ENCODE results near the gene SNAPC2. TPM values are rescaled to one million over a fixed set of nuclear protein-coding genes. Genes with fewer than 3 reads are reported as not detected.

The SNAPC2 gene
- total RNA-seq, 1 experiment from 2014 or later, result 23.2 TPM

- peaks cover 14% of the 10 kb centered on the region for H3K27me3 Mint-ChIP-seq (ENCODE audit: low read depth)
- no peak overlapping the region for H3K4me3 Mint-ChIP-seq
- peaks cover 11% of the 10 kb centered on the region for H3K36me3 Mint-ChIP-seq
- H3K27ac Mint-ChIP-seq, result no peak overlapping the region
- H3K9me3 Mint-ChIP-seq, result no peaks in the 10 kb centered on the region
- POLR2A ChIA-PET, result no interaction called here
- H3K4me1 Mint-ChIP-seq, result peaks cover 4% of the 10 kb centered on the region
- DNase-seq (ENCODE audit: low spot score) (no peak), ATAC-seq (no peak)
- TF ChIP-seq USF2 (CRISPR knock-in tag; IDR thresholded peaks at IDR 0.05) (no peak), GABPB1 (CRISPR knock-in tag; IDR thresholded peaks at IDR 0.05) (no peak), PRRX2 (CRISPR knock-in tag; IDR thresholded peaks at IDR 0.05) (no peak), CDX4 (CRISPR knock-in tag; IDR thresholded peaks at IDR 0.05; ENCODE audit: borderline replicate concordance) (no peak), FOXP1 (CRISPR knock-in tag; IDR thresholded peaks at IDR 0.05; ENCODE audit: borderline replicate concordance) (no peak)
- TF ChIP-seq, protein P1, sequence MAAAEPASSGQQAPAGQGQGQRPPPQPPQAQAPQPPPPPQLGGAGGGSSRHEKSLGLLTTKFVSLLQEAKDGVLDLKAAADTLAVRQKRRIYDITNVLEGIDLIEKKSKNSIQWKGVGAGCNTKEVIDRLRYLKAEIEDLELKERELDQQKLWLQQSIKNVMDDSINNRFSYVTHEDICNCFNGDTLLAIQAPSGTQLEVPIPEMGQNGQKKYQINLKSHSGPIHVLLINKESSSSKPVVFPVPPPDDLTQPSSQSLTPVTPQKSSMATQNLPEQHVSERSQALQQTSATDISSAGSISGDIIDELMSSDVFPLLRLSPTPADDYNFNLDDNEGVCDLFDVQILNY (CRISPR knock-in tag; IDR thresholded peaks at IDR 0.05), result no peak
- TF ChIP-seq, protein P2, sequence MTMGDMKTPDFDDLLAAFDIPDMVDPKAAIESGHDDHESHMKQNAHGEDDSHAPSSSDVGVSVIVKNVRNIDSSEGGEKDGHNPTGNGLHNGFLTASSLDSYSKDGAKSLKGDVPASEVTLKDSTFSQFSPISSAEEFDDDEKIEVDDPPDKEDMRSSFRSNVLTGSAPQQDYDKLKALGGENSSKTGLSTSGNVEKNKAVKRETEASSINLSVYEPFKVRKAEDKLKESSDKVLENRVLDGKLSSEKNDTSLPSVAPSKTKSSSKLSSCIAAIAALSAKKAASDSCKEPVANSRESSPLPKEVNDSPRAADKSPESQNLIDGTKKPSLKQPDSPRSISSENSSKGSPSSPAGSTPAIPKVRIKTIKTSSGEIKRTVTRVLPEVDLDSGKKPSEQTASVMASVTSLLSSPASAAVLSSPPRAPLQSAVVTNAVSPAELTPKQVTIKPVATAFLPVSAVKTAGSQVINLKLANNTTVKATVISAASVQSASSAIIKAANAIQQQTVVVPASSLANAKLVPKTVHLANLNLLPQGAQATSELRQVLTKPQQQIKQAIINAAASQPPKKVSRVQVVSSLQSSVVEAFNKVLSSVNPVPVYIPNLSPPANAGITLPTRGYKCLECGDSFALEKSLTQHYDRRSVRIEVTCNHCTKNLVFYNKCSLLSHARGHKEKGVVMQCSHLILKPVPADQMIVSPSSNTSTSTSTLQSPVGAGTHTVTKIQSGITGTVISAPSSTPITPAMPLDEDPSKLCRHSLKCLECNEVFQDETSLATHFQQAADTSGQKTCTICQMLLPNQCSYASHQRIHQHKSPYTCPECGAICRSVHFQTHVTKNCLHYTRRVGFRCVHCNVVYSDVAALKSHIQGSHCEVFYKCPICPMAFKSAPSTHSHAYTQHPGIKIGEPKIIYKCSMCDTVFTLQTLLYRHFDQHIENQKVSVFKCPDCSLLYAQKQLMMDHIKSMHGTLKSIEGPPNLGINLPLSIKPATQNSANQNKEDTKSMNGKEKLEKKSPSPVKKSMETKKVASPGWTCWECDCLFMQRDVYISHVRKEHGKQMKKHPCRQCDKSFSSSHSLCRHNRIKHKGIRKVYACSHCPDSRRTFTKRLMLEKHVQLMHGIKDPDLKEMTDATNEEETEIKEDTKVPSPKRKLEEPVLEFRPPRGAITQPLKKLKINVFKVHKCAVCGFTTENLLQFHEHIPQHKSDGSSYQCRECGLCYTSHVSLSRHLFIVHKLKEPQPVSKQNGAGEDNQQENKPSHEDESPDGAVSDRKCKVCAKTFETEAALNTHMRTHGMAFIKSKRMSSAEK (CRISPR knock-in tag; IDR thresholded peaks at IDR 0.05; ENCODE audit: borderline replicate concordance), result no peak
- CTCF ChIA-PET, result interaction anchor here (1.1 to 1.4 kb wide), 2 partner anchors 49 to 52 kb away, joined by 3 read pairs; no protein-coding TSS in a partner anchor
Measured at GRCh38 chr19:7910321-7911161, 9.6 kb upstream of the SNAPC2 start.

DNA sequence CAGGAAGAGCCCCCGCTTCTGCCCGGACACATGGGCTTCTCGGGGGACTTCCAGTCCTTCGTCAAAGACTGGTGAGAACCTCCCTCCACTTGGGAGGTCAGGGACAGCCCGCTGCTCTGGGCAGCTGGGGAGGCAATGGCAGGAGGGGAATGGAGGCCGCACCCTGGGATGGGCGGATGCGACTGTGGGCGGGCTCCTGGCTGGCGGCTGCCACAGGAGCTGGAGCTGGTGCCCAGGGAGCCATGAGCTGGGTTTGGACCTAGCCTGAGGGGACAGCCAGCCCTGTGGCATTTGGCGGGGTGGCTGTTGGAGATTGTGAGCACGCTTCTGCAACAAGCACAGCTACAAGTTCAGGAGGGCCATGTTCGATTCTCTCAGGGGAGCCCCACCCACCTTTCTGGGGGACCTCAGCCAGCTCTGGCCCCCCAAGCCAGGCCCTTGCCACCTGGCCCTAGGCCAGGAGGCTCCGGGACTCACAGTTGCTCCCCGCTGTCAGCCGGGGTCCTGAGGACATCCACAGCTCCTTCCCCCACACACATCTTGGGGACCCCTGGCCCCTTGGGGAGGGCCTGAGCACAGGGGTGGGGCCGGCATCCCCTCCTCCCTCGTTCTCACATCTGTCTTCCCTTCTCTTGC lies 8.5 kb upstream of the SNAPC2 start:
- peaks cover 3% of the 10 kb centered on the region for H3K4me1 Mint-ChIP-seq
- peaks cover 11% of the 10 kb centered on the region for H3K36me3 Mint-ChIP-seq
- H3K27me3 Mint-ChIP-seq (ENCODE audit: low read depth), result peaks cover 23% of the 10 kb centered on the region
- ChIA-PET CTCF (interaction anchor here (1.1 to 2.1 kb wide), 5 partner anchors 8 to 58 kb away, joined by 3 to 10 read pairs (median 4); partner anchors contain the start of gene MAP2K7), POLR2A (no interaction called here)
- no peak overlapping the region for H3K4me3 Mint-ChIP-seq
- ATAC-seq (no peak), DNase-seq (ENCODE audit: low spot score) (no peak)
- H3K27ac Mint-ChIP-seq, result no peak overlapping the region
- no peaks in the 10 kb centered on the region for H3K9me3 Mint-ChIP-seq
- TF ChIP-seq, protein P3, sequence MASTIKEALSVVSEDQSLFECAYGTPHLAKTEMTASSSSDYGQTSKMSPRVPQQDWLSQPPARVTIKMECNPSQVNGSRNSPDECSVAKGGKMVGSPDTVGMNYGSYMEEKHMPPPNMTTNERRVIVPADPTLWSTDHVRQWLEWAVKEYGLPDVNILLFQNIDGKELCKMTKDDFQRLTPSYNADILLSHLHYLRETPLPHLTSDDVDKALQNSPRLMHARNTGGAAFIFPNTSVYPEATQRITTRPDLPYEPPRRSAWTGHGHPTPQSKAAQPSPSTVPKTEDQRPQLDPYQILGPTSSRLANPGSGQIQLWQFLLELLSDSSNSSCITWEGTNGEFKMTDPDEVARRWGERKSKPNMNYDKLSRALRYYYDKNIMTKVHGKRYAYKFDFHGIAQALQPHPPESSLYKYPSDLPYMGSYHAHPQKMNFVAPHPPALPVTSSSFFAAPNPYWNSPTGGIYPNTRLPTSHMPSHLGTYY (CRISPR knock-in tag; IDR thresholded peaks at IDR 0.05), result no peak
- TF ChIP-seq FOXK1 (CRISPR knock-in tag; IDR thresholded peaks at IDR 0.05), result no peak
- TF ChIP-seq JAZF1 (CRISPR knock-in tag; IDR thresholded peaks at IDR 0.05), result no peak
- no peak for TF ChIP-seq SOX15 (CRISPR knock-in tag; IDR thresholded peaks at IDR 0.05)
- TF ChIP-seq, protein P4, sequence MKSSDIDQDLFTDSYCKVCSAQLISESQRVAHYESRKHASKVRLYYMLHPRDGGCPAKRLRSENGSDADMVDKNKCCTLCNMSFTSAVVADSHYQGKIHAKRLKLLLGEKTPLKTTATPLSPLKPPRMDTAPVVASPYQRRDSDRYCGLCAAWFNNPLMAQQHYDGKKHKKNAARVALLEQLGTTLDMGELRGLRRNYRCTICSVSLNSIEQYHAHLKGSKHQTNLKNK (CRISPR knock-in tag; IDR thresholded peaks at IDR 0.05), result no peak
- no peak for TF ChIP-seq SMAD4 (CRISPR knock-in tag; IDR thresholded peaks at IDR 0.05)
- TF ChIP-seq ZNF416 (CRISPR knock-in tag; IDR thresholded peaks at IDR 0.05), result no peak
- TF ChIP-seq OVOL2 (CRISPR knock-in tag; IDR thresholded peaks at IDR 0.05; ENCODE audit: borderline replicate concordance), result no peak
- no peak for TF ChIP-seq E2F1 (CRISPR knock-in tag; IDR thresholded peaks at IDR 0.05)
- no peak for TF ChIP-seq GABPB1 (CRISPR knock-in tag; IDR thresholded peaks at IDR 0.05)
- TF ChIP-seq ZNF138 (CRISPR knock-in tag; conservative IDR thresholded peaks at IDR 0.05), result no peak
- no peak for TF ChIP-seq ARID4B (CRISPR knock-in tag; IDR thresholded peaks at IDR 0.05; ENCODE audit: borderline replicate concordance)

Measured in WTC11 (cell line).